ENCODE data around the gene ID1. TPM values are rescaled to one million over a fixed set of nuclear protein-coding genes. Genes with fewer than 3 reads are reported as not detected.
"Not testable (repeated sequence)": the region's sequence is repeated elsewhere in the genome, so short reads cannot be mapped to it uniquely, and the experiment has no call there.

ID1 gene
- total and polyA plus RNA-seq, 10 donors: 47.6 to 222 (median 123) TPM

DNA sequence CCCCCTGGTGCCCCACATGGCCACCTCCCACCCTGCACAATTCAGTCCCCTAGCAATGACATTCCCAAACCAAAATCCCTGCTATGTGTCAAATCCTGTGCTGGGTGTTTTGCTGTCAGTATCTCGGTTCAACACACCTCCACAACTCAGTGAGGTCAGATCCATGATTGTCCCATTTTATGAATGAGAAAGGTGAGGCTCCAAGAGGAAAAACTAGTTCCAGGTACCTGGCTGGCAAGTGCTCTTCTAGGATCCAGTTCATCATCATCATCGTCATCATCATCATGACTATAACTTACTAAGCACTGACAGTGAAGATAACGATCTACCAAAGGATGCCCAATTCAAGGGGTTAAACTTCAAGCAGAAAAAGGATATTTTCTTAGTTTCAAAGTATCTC is 15.2 kb downstream of the ID1 start:
- WGBS, 5 donors: 89 to 94% (median 93%) methylated on average over 3 of the region's 3 CpGs
- intact Hi-C loops (cut with DNase I; ENCODE audit: low total_unique reads): no loop called here
- TF ChIP-seq, protein P1, sequence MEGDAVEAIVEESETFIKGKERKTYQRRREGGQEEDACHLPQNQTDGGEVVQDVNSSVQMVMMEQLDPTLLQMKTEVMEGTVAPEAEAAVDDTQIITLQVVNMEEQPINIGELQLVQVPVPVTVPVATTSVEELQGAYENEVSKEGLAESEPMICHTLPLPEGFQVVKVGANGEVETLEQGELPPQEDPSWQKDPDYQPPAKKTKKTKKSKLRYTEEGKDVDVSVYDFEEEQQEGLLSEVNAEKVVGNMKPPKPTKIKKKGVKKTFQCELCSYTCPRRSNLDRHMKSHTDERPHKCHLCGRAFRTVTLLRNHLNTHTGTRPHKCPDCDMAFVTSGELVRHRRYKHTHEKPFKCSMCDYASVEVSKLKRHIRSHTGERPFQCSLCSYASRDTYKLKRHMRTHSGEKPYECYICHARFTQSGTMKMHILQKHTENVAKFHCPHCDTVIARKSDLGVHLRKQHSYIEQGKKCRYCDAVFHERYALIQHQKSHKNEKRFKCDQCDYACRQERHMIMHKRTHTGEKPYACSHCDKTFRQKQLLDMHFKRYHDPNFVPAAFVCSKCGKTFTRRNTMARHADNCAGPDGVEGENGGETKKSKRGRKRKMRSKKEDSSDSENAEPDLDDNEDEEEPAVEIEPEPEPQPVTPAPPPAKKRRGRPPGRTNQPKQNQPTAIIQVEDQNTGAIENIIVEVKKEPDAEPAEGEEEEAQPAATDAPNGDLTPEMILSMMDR (IDR thresholded peaks at IDR 0.05 in 8 of 11, conservative IDR thresholded peaks at IDR 0.05 in 3 of 11): no peak
- no peak for TF ChIP-seq POLR2AphosphoS5 (IDR thresholded peaks at IDR 0.05)
- no peak for TF ChIP-seq POLR2A (IDR thresholded peaks at IDR 0.05)

DNA sequence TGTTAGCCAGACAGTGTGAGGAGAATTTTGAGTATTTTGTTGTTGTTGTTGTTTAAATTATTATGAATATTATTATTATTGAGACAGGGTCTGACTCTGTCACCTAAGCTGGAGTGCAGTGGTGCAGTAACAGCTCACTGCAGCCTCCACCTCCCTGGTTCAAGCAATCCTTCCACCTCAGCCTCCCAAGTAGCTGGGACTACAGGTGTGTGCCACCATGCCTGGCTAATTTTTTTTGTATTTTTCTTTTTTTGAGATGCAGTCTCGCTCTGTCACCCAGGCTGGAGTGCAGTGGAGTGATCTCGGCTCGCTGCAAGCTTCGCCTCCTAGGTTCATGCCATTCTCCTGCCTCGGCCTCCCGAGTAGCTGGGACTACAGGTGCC is 18.0 kb downstream of the ID1 start:
- intact Hi-C loops (cut with DNase I; ENCODE audit: low total_unique reads); H3K36me3 ChIP-seq; H3K4me3 ChIP-seq; DNase-seq; H3K27me3 ChIP-seq (replicated peaks in 1 of 7); H3K9me3 ChIP-seq: not testable (repeated sequence)
- WGBS, 5 donors: 86 to 97% (median 89%) methylated on average over 6 of the region's 6 CpGs
- H3K4me1 ChIP-seq: peaks cover 0 to 25% (median 14%) of the 10 kb centered on the region in 6 donors
- peak overlapping the region in 6 of 8 donors; percentile 10 to 83 (median 78) for H3K27ac ChIP-seq

More for the DNA sequence above, 15.2 kb downstream of the ID1 start:
- Histone ChIP-seq H3K4me3 (no peak overlapping the region), H3K27ac (no peak overlapping the region), H3K4me1 (peaks cover 0 to 38% (median 16%) of the 10 kb centered on the region in 6 donors), H3K9me3 (no peaks in the 10 kb centered on the region), H3K36me3 (no peaks in the 10 kb centered on the region), H3K27me3 (replicated peaks in 1 of 7) (no peaks in the 10 kb centered on the region)
- no peak for DNase-seq

DNA sequence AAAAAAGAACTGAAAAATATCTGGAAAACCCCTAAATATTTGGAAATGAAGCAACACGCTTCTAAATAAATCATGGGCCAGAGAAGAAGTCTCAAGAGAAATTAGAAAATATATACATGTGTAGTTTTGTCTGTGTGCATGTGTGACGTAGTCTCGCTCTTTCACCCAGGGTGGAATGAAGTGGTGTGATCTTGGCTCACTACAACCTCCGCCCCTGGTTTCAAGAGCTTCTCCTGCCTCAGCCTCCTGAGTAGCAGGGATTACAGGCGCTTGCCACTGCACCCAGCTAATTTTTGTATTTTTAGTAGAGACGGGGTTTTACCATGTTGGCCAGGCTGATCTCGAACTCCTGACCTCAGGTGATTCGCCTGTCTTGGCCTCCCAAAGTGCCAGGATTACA is 21.4 kb downstream of the ID1 start:
- DNase-seq; H3K9me3 ChIP-seq; intact Hi-C loops (cut with DNase I; ENCODE audit: low total_unique reads); H3K36me3 ChIP-seq; H3K27ac ChIP-seq; H3K4me3 ChIP-seq; H3K27me3 ChIP-seq (replicated peaks in 1 of 7): not testable (repeated sequence)
- 73 to 89% (median 83%) methylated on average over 8 of the region's 8 CpGs for WGBS, 5 donors
- H3K4me1 ChIP-seq: peaks cover 0 to 21% (median 12%) of the 10 kb centered on the region in 6 donors

DNA sequence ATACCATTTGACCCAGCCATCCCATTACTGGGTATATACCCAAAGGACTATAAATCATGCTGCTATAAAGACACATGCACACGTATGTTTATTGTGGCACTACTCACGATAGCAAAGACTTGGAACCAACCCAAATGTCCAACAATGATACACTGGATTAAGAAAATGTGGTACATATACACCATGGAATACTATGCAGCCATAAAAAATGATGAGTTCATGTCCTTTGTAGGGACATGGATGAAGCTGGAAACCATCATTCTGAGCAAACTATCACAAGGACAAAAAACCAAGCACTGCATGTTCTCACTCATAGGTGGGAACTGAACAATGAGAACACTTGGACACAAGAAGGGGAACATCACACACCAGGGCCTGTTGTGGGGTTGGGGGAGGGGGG is 23.0 kb downstream of the ID1 start:
- H3K9me3 ChIP-seq; H3K4me3 ChIP-seq; H3K27ac ChIP-seq; H3K27me3 ChIP-seq (replicated peaks in 1 of 7); intact Hi-C loops (cut with DNase I; ENCODE audit: low total_unique reads); H3K36me3 ChIP-seq; DNase-seq: not testable (repeated sequence)
- H3K4me1 ChIP-seq: peaks cover 0 to 10% (median 3%) of the 10 kb centered on the region in 6 donors
- WGBS, 5 donors: 78 to 93% (median 82%) methylated on average over 2 of the region's 2 CpGs

DNA sequence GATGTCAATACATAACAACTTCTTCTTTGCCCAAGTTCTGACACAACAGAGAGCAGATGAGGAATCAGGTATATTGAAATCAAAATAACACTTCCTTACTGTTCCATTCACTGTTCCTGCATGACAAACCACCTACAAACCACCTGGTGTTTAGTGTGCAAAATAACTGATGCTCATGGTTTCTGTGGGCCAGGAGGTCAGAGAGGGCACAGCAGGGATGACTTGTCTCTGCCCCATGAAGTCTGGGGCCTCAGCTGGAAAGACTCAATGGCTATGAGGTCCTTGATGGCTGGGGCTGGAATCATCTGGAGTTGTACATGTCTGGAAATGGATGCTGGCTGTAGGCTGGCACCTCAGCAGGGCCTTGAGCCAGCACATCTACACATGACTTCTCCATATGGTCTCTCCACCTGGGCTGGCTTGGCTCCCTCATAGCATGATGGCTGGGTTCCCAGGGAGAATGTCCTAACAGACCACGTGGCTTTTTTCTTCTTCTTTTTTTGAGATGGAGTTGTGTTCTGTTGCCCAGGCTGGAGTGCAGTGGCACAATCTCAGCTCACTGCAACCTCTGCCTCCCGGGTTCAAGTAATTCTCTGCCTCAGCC is 25.2 kb downstream of the ID1 start:
- no peak overlapping the region for H3K27ac ChIP-seq
- no peaks in the 10 kb centered on the region for H3K9me3 ChIP-seq
- DNase-seq: no peak
- H3K27me3 ChIP-seq (replicated peaks in 1 of 7): no peaks in the 10 kb centered on the region
- H3K36me3 ChIP-seq: no peaks in the 10 kb centered on the region
- 42 to 69% (median 51%) methylated on average over 2 of the region's 2 CpGs for WGBS, 5 donors
- intact Hi-C loops (cut with DNase I; ENCODE audit: low total_unique reads): no loop called here
- H3K4me1 ChIP-seq: peaks cover 0 to 20% (median 3%) of the 10 kb centered on the region in 6 donors
- TF ChIP-seq POLR2A (IDR thresholded peaks at IDR 0.05) (no peak), POLR2AphosphoS5 (IDR thresholded peaks at IDR 0.05) (no peak)
- TF ChIP-seq, protein P1 (IDR thresholded peaks at IDR 0.05 in 8 of 11, conservative IDR thresholded peaks at IDR 0.05 in 3 of 11): no peak
- no peak overlapping the region for H3K4me3 ChIP-seq
